Measurements from ENCODE around the gene ULBP3.

ULBP3 gene

DNA sequence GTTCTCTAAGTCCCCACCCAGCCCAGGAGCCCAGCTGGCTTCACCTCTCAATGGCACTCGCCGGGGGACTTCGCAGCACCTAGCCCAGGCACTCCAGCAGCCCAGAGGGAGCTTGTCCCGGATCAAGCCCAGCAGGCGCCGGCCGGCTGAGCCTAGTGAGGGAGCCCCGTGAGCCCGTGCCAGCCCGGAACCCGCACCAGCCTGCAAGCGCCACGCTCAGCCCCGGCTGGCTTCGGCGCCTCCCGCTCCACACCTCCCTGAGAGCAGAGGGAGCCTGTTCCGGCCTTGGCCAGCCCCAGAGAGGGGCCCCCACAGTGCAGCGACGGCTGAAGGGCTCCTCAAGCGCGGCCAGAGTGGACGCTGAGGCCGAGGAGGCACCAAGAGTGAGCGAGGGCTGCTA lies 46.8 kb upstream of the ULBP3 start:
- Histone ChIP-seq H3K36me3 (replicated peaks; ENCODE audit: low read depth, low read length) (no peaks in the 10 kb centered on the region), H2AFZ (ENCODE audit: low read depth, low read length) (no peak overlapping the region), H3K4me1 (ENCODE audit: low read length) (no peaks in the 10 kb centered on the region), H3K27me3 (ENCODE audit: low read depth, low read length) (no peaks in the 10 kb centered on the region), H3K4me2 (ENCODE audit: low read length) (no peak overlapping the region), H3K4me3 (ENCODE audit: low read length) (no peak overlapping the region), H3K27ac (ENCODE audit: low read length) (no peak overlapping the region), H4K20me1 (ENCODE audit: insufficient read depth, low read length) (no peaks in the 10 kb centered on the region), H3K9ac (ENCODE audit: low read length) (no peak overlapping the region), H3K9me3 (ENCODE audit: insufficient read depth, low read length) (no peaks in the 10 kb centered on the region), H3K79me2 (ENCODE audit: low read length) (no peaks in the 10 kb centered on the region)
- TF ChIP-seq EZH2phosphoT487 (IDR thresholded peaks at IDR 0.05; ENCODE audit: low read depth), result no peak
- TF ChIP-seq CTCF (IDR thresholded peaks at IDR 0.05; ENCODE audit: low read depth, low read length), result no peak

DNA sequence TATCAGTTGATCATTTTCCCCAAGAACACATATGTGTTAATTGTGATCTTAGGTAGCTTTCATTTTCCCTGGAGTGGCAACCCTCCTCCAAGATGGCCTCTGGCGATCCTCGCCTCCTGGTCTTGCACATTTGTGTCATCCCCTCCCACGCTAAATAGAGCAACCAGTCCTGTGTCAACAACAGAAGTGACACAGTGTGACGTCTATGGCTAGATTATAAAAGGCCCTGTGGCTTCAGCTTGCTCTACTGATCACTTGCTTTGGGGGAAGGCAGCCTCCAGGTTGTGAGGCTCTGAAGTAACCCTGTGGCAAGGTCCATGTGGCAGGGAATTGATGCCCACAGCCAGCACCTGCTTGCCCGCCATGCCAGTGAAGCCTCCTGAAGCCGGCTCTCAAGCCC lies 43.3 kb upstream of the ULBP3 start:
- Histone ChIP-seq H3K36me3 (replicated peaks; ENCODE audit: low read depth, low read length) (no peaks in the 10 kb centered on the region), H3K27ac (ENCODE audit: low read length) (no peak overlapping the region), H3K9ac (ENCODE audit: low read length) (no peak overlapping the region), H3K27me3 (ENCODE audit: low read depth, low read length) (no peaks in the 10 kb centered on the region), H2AFZ (ENCODE audit: low read depth, low read length) (no peak overlapping the region), H3K4me2 (ENCODE audit: low read length) (no peak overlapping the region), H4K20me1 (ENCODE audit: insufficient read depth, low read length) (no peaks in the 10 kb centered on the region), H3K79me2 (ENCODE audit: low read length) (no peaks in the 10 kb centered on the region), H3K9me3 (ENCODE audit: insufficient read depth, low read length) (no peaks in the 10 kb centered on the region), H3K4me1 (ENCODE audit: low read length) (no peaks in the 10 kb centered on the region), H3K4me3 (ENCODE audit: low read length) (no peak overlapping the region)
- TF ChIP-seq EZH2phosphoT487 (IDR thresholded peaks at IDR 0.05; ENCODE audit: low read depth), result no peak
- no peak for TF ChIP-seq CTCF (IDR thresholded peaks at IDR 0.05; ENCODE audit: low read depth, low read length)

- Histone ChIP-seq H3K27ac (ENCODE audit: low read length) (no peak overlapping the region), H3K4me2 (ENCODE audit: low read length) (no peak overlapping the region), H2AFZ (ENCODE audit: low read depth, low read length) (no peak overlapping the region), H3K9me3 (ENCODE audit: insufficient read depth, low read length) (no peaks in the 10 kb centered on the region), H3K9ac (ENCODE audit: low read length) (no peak overlapping the region), H4K20me1 (ENCODE audit: insufficient read depth, low read length) (no peaks in the 10 kb centered on the region), H3K4me1 (ENCODE audit: low read length) (no peaks in the 10 kb centered on the region), H3K36me3 (replicated peaks; ENCODE audit: low read depth, low read length) (no peaks in the 10 kb centered on the region), H3K79me2 (ENCODE audit: low read length) (no peaks in the 10 kb centered on the region), H3K27me3 (ENCODE audit: low read depth, low read length) (no peaks in the 10 kb centered on the region), H3K4me3 (ENCODE audit: low read length) (no peak overlapping the region)
- TF ChIP-seq EZH2phosphoT487 (IDR thresholded peaks at IDR 0.05; ENCODE audit: low read depth) (no peak), CTCF (IDR thresholded peaks at IDR 0.05; ENCODE audit: low read depth, low read length) (no peak)
Observed at GRCh38 chr6:150102750-150103270, 33.9 kb upstream of the ULBP3 start.

- Histone ChIP-seq H3K36me3 (replicated peaks; ENCODE audit: low read depth, low read length) (no peaks in the 10 kb centered on the region), H3K27ac (ENCODE audit: low read length) (no peak overlapping the region), H3K79me2 (ENCODE audit: low read length) (no peaks in the 10 kb centered on the region), H4K20me1 (ENCODE audit: insufficient read depth, low read length) (no peaks in the 10 kb centered on the region), H3K27me3 (ENCODE audit: low read depth, low read length) (no peaks in the 10 kb centered on the region), H2AFZ (ENCODE audit: low read depth, low read length) (no peak overlapping the region), H3K4me2 (ENCODE audit: low read length) (no peak overlapping the region), H3K4me3 (ENCODE audit: low read length) (no peak overlapping the region), H3K9ac (ENCODE audit: low read length) (no peak overlapping the region), H3K4me1 (ENCODE audit: low read length) (no peaks in the 10 kb centered on the region), H3K9me3 (ENCODE audit: insufficient read depth, low read length) (no peaks in the 10 kb centered on the region)
- no peak for TF ChIP-seq CTCF (IDR thresholded peaks at IDR 0.05; ENCODE audit: low read depth, low read length)
- no peak for TF ChIP-seq EZH2phosphoT487 (IDR thresholded peaks at IDR 0.05; ENCODE audit: low read depth)
Observed at GRCh38 chr6:150100745-150101144, 31.8 kb upstream of the ULBP3 start.
